ENCODE results near the gene NCEH1.
"Not testable (repeated sequence)": the region's sequence is repeated elsewhere in the genome, so short reads cannot be mapped to it uniquely, and the experiment has no call there.

Gene NCEH1

GRCh38 chr3:172707967-172708366 lies 2.9 kb downstream of the NCEH1 start:
- no peak for DNase-seq (ENCODE audit: low read depth in 2 of 2)

GRCh38 chr3:172707030-172707429 lies 3.8 kb downstream of the NCEH1 start:
- DNase-seq (ENCODE audit: low read depth in 2 of 2): no peak

DNA sequence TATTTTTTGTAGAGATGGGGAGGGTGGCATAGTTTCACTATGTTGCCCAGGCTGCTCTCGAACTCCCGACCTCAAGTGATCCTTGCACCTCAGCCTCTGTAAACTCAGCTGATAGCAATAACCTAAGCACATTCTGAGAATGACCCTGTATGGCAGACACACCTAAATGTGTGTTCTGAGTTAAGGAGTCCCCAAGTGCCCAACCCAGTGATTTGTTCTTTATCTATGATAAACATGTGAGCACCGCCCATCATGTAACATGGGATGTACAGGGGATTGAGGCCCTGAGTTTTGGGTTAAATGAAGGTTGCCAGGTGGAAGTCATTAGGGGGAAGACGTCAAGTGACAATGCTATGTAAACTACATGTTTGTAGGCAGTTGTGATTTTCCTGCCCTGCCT lies 5.7 kb downstream of the NCEH1 start:
- DNase-seq (ENCODE audit: low read depth in 2 of 2): no peak

DNA sequence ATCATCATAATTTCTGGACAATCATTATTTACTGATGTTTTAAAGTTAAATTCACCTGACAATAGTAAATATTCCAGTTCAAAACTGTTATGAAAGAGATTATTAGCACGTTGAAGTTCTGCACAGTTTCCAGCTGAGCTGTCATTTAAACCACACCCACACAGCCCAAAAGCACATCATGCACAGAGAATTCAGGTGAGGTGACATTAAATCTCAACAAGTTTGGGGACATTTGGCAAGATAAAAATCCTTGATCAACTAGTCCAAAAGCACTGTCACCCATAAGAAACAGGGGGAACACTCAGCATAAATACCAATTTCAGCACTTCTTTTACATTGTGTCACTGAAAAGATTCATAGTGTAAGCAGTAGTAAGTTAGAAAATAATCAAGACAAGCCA lies 6.9 kb downstream of the NCEH1 start:
- DNase-seq (ENCODE audit: low read depth in 2 of 2): no peak

- not testable (repeated sequence) for DNase-seq (ENCODE audit: low read depth in 2 of 2)
Observed at GRCh38 chr3:172702731-172703130, 8.1 kb downstream of the NCEH1 start.

DNA sequence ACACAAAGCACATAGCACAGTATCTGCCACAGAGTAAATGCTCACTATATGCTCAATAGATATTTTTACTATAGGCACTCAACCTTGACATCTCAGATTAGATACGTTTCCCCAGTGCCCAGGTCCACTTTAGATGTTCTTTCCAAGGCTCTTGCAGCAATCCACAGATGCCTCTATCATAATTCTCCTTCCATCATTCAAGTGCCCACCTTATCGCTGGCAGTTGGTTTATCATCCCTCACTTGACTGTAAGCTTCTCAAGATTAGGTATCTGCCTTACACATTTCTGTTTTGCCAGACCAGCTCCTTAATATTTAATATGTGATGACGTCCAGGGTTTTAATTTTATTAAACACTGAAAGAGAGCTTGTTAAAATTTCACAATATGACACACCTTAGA lies 8.6 kb downstream of the NCEH1 start:
- DNase-seq (ENCODE audit: low read depth in 2 of 2): no peak

DNA sequence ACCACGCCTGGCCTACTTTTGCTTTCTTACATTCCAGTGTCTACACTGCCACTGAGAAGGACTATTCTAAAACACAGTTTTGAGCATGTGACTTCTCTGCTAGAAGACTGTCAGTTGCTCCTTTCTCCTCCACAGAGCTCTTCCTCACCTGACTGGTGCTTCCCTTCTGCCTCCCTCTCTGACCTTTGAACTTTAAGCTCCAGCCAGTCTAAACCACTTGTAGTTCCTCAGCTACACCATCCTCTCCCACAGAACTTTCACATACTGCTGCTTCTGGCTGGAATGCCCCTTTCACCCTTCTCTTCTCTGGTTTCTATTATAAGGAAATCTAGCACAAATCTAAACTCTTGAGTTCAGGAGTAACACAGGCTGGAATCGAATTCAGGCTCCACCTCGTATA lies 9.1 kb downstream of the NCEH1 start:
- no peak for DNase-seq (ENCODE audit: low read depth in 2 of 2)

GRCh38 chr3:172700936-172701455 lies 9.9 kb downstream of the NCEH1 start:
- no peak for DNase-seq (ENCODE audit: low read depth in 2 of 2)

- no peak for DNase-seq (ENCODE audit: low read depth in 2 of 2)
Observed at GRCh38 chr3:172700256-172700655, 10.6 kb downstream of the NCEH1 start.

DNA sequence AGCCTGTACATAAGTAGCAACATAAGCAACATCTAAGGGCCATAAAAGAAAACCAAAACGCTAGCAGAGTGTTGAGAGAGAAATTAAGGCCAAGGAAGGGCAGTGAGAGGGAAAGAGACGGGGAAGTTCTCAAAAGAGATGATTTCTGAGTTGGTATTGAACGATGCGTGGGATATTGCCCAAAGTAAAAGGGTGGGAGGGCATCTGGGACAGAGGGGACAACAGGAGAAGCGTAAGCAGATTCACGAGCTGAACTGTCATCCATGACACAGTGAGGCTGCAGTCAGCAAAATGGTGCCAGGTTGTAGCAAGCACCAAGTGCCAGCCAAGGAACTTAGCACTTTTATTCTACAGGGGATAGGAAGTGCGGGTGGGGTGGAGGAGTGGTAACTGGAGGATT lies 11.8 kb downstream of the NCEH1 start:
- DNase-seq (ENCODE audit: low read depth in 2 of 2): no peak

GRCh38 chr3:172698631-172699030 lies 12.2 kb downstream of the NCEH1 start:
- DNase-seq (ENCODE audit: low read depth in 2 of 2): no peak

- DNase-seq (ENCODE audit: low read depth in 2 of 2): no peak
Observed at GRCh38 chr3:172697558-172697957, 13.3 kb downstream of the NCEH1 start.

GRCh38 chr3:172696357-172696756 lies 14.5 kb downstream of the NCEH1 start:
- no peak for DNase-seq (ENCODE audit: low read depth in 2 of 2)

- no peak for DNase-seq (ENCODE audit: low read depth in 2 of 2)
Observed at GRCh38 chr3:172694573-172695246, 16.2 kb downstream of the NCEH1 start.

DNA sequence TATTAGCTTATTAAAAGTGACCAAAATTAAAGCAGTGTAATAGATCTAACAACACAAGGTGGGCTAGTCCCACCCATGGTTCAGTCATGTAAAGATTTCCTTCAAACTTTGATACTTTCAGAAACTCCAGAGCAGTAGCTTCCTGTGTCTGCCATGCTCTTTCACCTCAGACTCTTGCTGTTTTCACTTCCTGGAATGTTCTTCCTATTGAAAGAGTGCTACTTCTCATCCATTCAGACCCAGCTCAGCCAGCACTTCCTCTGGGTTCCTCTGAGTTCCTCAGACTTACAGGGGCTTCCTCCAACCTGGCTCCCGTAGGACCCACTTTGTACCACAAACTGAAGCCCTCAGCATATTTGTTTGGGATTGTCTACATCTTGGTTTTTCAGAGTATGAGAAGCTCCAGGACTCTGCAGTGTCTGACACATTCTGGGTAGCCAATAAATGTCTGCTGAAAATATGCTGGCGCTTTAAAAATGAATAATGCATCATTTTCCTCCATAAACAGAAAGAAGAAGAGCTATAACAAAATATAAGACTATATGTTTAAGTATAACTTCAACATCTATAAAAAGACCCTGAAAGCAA lies 18.0 kb downstream of the NCEH1 start:
- no peak for DNase-seq (ENCODE audit: low read depth in 2 of 2)

DNA sequence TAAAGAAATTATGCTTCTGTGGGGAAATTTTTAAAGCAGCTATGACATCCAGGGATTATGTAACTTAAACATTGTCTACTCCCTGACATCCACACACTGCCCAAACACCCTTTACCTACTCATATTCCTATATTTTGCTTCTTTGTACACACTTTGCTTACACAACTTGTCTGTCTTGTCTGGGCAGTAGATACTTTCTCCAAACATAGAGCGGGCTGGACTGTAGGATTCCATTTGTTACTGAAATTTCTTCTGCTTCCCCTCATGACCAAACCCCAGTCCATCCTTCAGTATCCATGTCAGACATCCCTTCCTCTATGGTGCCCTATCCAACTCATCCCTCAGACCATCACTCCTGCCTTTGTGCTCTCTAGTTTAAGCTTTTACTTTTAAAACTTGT lies 19.9 kb downstream of the NCEH1 start:
- DNase-seq (ENCODE audit: low read depth in 2 of 2): no peak

DNA sequence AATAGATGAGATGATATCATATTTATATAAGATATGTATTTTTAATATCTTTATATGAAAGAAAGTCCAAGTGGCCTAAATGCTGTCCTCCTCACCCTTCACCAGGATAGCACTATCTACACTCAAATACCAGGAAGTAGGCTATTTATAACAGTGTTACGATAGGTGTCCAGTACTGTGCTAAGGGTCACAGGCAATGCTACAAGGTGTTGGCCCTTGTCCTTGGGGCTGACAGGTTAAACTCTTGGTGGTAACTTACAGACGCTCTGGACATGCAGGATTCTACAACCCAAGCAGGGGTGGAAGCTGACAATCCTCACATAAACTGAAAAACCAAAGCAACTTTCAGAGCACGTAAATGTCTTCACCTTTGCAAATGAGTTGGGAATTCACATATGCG lies 22.3 kb downstream of the NCEH1 start:
- DNase-seq (ENCODE audit: low read depth in 2 of 2): no peak

- DNase-seq (ENCODE audit: low read depth in 2 of 2): no peak
Observed at GRCh38 chr3:172687501-172687900, 23.4 kb downstream of the NCEH1 start.

DNA sequence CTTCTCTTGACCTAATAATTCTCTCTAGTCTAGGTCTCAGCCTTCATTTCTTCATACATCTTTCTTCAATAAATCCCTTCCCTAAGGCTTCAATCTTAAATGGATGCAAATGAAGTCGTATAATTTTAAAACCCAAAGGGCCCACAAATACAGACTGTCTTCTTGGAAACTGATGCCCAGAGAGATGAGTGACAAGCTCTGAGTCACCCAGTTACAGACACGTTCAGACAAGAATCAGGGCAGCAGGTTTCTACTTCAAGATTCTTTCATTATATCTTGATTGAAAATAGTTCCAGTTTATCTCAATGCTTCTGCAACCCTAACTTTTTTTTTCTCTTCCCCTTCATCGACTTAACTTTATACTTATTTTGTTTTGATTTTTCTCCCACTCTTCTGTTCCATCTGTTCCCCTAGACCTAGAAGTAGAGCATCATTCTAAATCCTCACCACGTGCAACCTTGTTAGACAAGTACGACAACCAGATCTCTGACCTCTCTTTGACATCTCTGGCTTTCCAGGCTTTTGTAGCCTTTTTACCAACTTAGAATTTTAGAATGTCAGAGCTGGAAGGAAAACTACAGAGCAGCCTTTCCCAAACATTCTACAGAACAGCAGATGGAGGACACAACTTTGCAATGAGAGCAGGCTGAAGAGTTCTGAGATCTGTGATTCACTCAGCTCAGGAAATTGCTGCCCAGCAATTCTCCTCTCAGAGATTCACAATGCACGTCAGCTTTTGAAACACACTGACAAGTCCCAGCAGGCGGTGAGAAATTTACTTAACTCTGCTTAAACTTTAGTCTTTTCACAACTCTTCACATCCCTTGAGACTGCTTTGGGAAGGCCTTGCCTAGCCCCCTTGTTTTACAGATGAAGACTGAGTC lies 25.3 kb downstream of the NCEH1 start:
- no peak for DNase-seq (ENCODE audit: low read depth in 2 of 2)

DNA sequence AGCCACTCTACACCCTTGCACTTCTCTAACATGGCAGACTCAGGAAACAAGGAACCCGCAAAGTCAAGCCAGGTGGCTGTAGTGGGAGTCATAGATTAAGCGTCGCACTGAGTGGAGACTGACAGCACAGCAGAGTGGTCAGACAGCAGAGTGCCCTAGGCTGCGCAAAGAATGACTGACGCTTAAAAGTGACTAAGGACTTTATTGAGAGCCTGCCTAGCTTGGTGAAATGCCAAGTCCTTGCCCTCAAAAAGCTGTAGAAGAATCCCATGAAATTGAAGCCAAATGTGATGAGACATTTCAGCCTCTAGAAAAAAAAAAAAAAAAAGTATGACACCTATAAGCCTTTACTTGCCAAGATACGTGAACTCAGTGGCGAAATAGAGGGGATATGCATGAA lies 30.2 kb downstream of the NCEH1 start:
- no peak for DNase-seq (ENCODE audit: low read depth in 2 of 2)

- DNase-seq (ENCODE audit: low read depth in 2 of 2): no peak
Observed at GRCh38 chr3:172679599-172679998, 31.3 kb downstream of the NCEH1 start.

DNA sequence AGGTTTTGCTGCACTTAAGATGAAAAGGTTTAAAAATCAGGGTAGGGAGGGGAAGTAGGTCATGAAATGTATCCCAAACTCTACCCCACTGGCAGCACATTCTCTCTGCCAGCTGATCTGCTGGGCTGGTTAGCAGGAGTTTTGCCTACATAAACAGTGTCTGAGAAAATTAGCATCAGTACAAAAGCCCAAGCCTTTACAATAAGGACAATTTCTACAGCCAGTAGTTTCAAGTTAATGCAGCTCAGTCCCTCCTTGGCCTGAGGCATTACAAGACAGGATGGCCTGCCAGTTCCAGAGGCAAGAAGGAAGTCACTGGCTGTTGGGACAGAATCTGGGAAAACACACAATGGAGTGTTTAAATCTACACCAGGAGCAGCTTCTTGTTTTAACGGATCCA lies 32.8 kb downstream of the NCEH1 start:
- DNase-seq (ENCODE audit: low read depth in 2 of 2): no peak
